ENCODE data around the gene BMF. TPM values are rescaled to one million over a fixed set of nuclear protein-coding genes. Genes with fewer than 3 reads are reported as not detected.

The BMF gene
- polyA plus RNA-seq, 2 of the 4 experiments (the other 2 are of a cell fraction): 1.4 to 1.6 TPM

GRCh38 chr15:40100947-40101905 is 7.5 kb downstream of the BMF start:
- no peak for ATAC-seq
- peaks cover 65% of the 10 kb centered on the region for H3K4me1 ChIP-seq
- no peak for DNase-seq (ENCODE audit: low read depth in 1 of 2, low spot score in 1 of 2)
- peak overlapping the region; percentile 68 to 81; a peak in 2 of 6 replicates for H3K27ac ChIP-seq
- H3K9me3 ChIP-seq: no peaks in the 10 kb centered on the region
- H3K4me3 ChIP-seq: no peak overlapping the region
- no peak for FAIRE-seq
- TF ChIP-seq HES2 (IDR thresholded peaks at IDR 0.05) (no peak), HOXB5 (CRISPR knock-in tag; IDR thresholded peaks at IDR 0.05) (no peak), BCL3 (IDR thresholded peaks at IDR 0.05) (no peak), RFX5 (IDR thresholded peaks at IDR 0.05) (no peak), TFCP2L1 (CRISPR knock-in tag; IDR thresholded peaks at IDR 0.05) (no peak), ESRRA (IDR thresholded peaks at IDR 0.05; ENCODE audit: borderline replicate concordance, low read length) (no peak), FOSB (CRISPR knock-in tag; IDR thresholded peaks at IDR 0.05) (no peak), PHF8 (IDR thresholded peaks at IDR 0.05; ENCODE audit: borderline replicate concordance, low read depth) (no peak), POLR2A (IDR thresholded peaks at IDR 0.05; ENCODE audit: low read length) (no peak), HEYL (CRISPR knock-in tag; IDR thresholded peaks at IDR 0.05) (no peak), ELK1 (IDR thresholded peaks at IDR 0.05; ENCODE audit: low read depth, low read length) (no peak), ZSCAN20 (CRISPR knock-in tag; IDR thresholded peaks at IDR 0.05) (no peak), MAX (IDR thresholded peaks at IDR 0.05) (no peak), SMC3 (IDR thresholded peaks at IDR 0.05) (no peak), RCOR1 (IDR thresholded peaks at IDR 0.05; ENCODE audit: low read depth, low read length) (no peak), ZC3H11A (IDR thresholded peaks at IDR 0.05) (no peak), E2F6 (IDR thresholded peaks at IDR 0.05; ENCODE audit: borderline replicate concordance, low read depth) (no peak), FOXS1 (CRISPR knock-in tag; IDR thresholded peaks at IDR 0.05) (no peak), KDM1A (IDR thresholded peaks at IDR 0.05; ENCODE audit: low read depth) (no peak), EHMT2 (IDR thresholded peaks at IDR 0.05; ENCODE audit: low read depth) (no peak)
- CTCF ChIA-PET: interaction anchor here (0.7 to 14.6 kb wide), 3 partner anchors 26 to 231 kb away, joined by 4 to 174 read pairs (median 7); partner anchors contain the start of gene SRP14
- POLR2A ChIA-PET: no interaction called here
- 77% methylated on average over 6 of the region's 6 CpGs for WGBS (ENCODE audit: missing lambda C conversion rate)
- H3K4me2 ChIP-seq: no peak overlapping the region

GRCh38 chr15:40100123-40100946 is 8.3 kb downstream of the BMF start:
- WGBS (ENCODE audit: missing lambda C conversion rate): 86% methylated on average over 11 of the region's 13 CpGs
- no peaks in the 10 kb centered on the region for H3K9me3 ChIP-seq
- ChIA-PET POLR2A (no interaction called here), CTCF (interaction anchor here (1.1 to 14.6 kb wide), 5 partner anchors 52 to 174 kb away, joined by 3 to 174 read pairs (median 5); partner anchors contain the start of gene SRP14)
- DNase-seq (ENCODE audit: low read depth in 1 of 2, low spot score in 1 of 2): no peak
- no peak for ATAC-seq
- FAIRE-seq: no peak
- peaks cover 62% of the 10 kb centered on the region for H3K4me1 ChIP-seq
- TF ChIP-seq E2F6 (IDR thresholded peaks at IDR 0.05; ENCODE audit: borderline replicate concordance, low read depth) (no peak), PHF8 (IDR thresholded peaks at IDR 0.05; ENCODE audit: borderline replicate concordance, low read depth) (no peak), FOSB (CRISPR knock-in tag; IDR thresholded peaks at IDR 0.05) (no peak), MYC (IDR thresholded peaks at IDR 0.05; ENCODE audit: borderline replicate concordance, low read length) (no peak), ESRRA (IDR thresholded peaks at IDR 0.05; ENCODE audit: borderline replicate concordance, low read length) (no peak), FOSL2 (IDR thresholded peaks at IDR 0.05) (no peak), FOSL2 (CRISPR knock-in tag; IDR thresholded peaks at IDR 0.05) (no peak), RFX5 (IDR thresholded peaks at IDR 0.05) (no peak), RNF2 (IDR thresholded peaks at IDR 0.05; ENCODE audit: borderline replicate concordance, low read depth) (no peak), USF2 (IDR thresholded peaks at IDR 0.05) (no peak), RCOR1 (IDR thresholded peaks at IDR 0.05; ENCODE audit: low read depth, low read length) (no peak), KDM1A (IDR thresholded peaks at IDR 0.05; ENCODE audit: low read depth) (no peak), BCL3 (IDR thresholded peaks at IDR 0.05) (no peak), CBX2 (IDR thresholded peaks at IDR 0.05; ENCODE audit: borderline replicate concordance, low read depth) (no peak), HOXB5 (CRISPR knock-in tag; IDR thresholded peaks at IDR 0.05) (no peak), HOXA7 (CRISPR knock-in tag; IDR thresholded peaks at IDR 0.05) (no peak)
- H3K27ac ChIP-seq: peak overlapping the region; percentile 68 to 81
- no peak overlapping the region for H3K4me3 ChIP-seq
- H3K4me2 ChIP-seq: no peak overlapping the region
